Smooth muscle cell (in vitro differentiated cells): ENCODE measurements around the gene ASCL2. TPM values are rescaled to one million over a fixed set of nuclear protein-coding genes. Genes with fewer than 3 reads are reported as not detected.

Experiments
- DNase-seq: peaks from one replicate; lab custom pipeline; 2025; ENCODE audit not compliant: unreplicated experiment; lab: John Stamatoyannopoulos, UW
- H2AFZ ChIP-seq: fragments of 200-600 bp; sonication (generic); 2 replicates; pipeline ENCODE4 v1.6.0; 2016; ENCODE audit warnings: antibody characterized with exemption, low read depth, mild to moderate bottlenecking
- H3F3A ChIP-seq: fragments of 200-600 bp; sonication (generic); 2 replicates; pipeline ENCODE4 v1.6.0; 2017; ENCODE audit warnings: antibody characterized with exemption, low read depth
- H3K27ac ChIP-seq: fragments of 200-600 bp; sonication (generic); 2 replicates; pipeline ENCODE4 v1.5.1; 2016; ENCODE audit warnings: low read depth, mild to moderate bottlenecking
- H3K27me3 ChIP-seq: fragments of 200-600 bp; sonication (generic); 2 replicates; pipeline ENCODE4 v1.6.1; 2016; ENCODE audit warnings: low read depth, mild to moderate bottlenecking
- H3K36me3 ChIP-seq: fragments of 200-600 bp; sonication (generic); 2 replicates; pipeline ENCODE4 v1.5.1; 2016; ENCODE audit warnings: low read depth
- H3K4me1 ChIP-seq: fragments of 200-600 bp; sonication (generic); 2 replicates; pipeline ENCODE4 v1.5.1; 2016; ENCODE audit warnings: low read depth
- H3K4me2 ChIP-seq: fragments of 200-600 bp; sonication (generic); 2 replicates; pipeline ENCODE4 v1.6.0; 2016; ENCODE audit warnings: mild to moderate bottlenecking
- H3K4me3 ChIP-seq: fragments of 200-600 bp; sonication (generic); 2 replicates; pipeline ENCODE4 v1.5.1; 2016; ENCODE audit warnings: mild to moderate bottlenecking
- H3K79me2 ChIP-seq: fragments of 200-600 bp; sonication (generic); 2 replicates; pipeline ENCODE4 v1.6.0; 2016; ENCODE audit warnings: low read depth, mild to moderate bottlenecking
- H3K9ac ChIP-seq: fragments of 200-600 bp; sonication (generic); 2 replicates; pipeline ENCODE4 v1.6.0; 2016; ENCODE audit warnings: low read depth
- H3K9me3 ChIP-seq: fragments of 200-600 bp; sonication (generic); replicated peaks from 2 replicates; pipeline ENCODE4 v1.5.1; 2016; ENCODE audit warnings: low read depth
- H4K20me1 ChIP-seq: fragments of 200-600 bp; sonication (generic); 2 replicates; pipeline ENCODE4 v1.6.0; 2016; ENCODE audit warnings: low read depth
- CTCF ChIP-seq: fragments of 200-600 bp; sonication (generic); IDR thresholded peaks from 2 replicates; pipeline ENCODE4 v1.5.1; 2017; ENCODE audit warnings: borderline replicate concordance, mild to moderate bottlenecking, antibody characterized with exemption; ENCODE audit not compliant: insufficient read depth, poor library complexity, severe bottlenecking
- WGBS: methylation state at CpG from one replicate; pipeline ENCODE4 v1.1.7; 2016; ENCODE audit warnings: low lambda C conversion rate; 5-methylcytosine and 5-hydroxymethylcytosine counted together
- polyA plus RNA-seq: library from polyadenylated mRNA; unstranded; fragments of >200 nt; fragmentation: Nextera tagmentation; extraction: Ambion mirVana; gene quantifications from 2 replicates; pipeline ENCODE4 v1.2.1, GENCODE V29; 2016
- total RNA-seq: library from RNA; depleted of rRNA; stranded (reverse); fragments of >200 nt; gene quantifications from 2 replicates; pipeline ENCODE4 v1.2.3, GENCODE V29; 2014

ASCL2 gene
- total and polyA plus RNA-seq, 2 experiments from 2014 or later: 0.33 TPM; not detected in 1

- DNase-seq: no peak
These were observed 34.6 kb downstream of the ASCL2 start for GRCh38 chr11:2235588-2236326.

GRCh38 chr11:2234963-2235362 is 35.4 kb downstream of the ASCL2 start:
- no peaks in the 10 kb centered on the region for H3F3A ChIP-seq
- no peak overlapping the region for H3K4me3 ChIP-seq
- peaks cover 8% of the 10 kb centered on the region for H3K4me1 ChIP-seq
- H3K9me3 ChIP-seq: no peaks in the 10 kb centered on the region
- TF ChIP-seq CTCF: no peak
- H3K9ac ChIP-seq: no peak overlapping the region
- no peak overlapping the region for H2AFZ ChIP-seq
- no peaks in the 10 kb centered on the region for H3K36me3 ChIP-seq
- H3K79me2 ChIP-seq: no peaks in the 10 kb centered on the region
- no peak overlapping the region for H3K27ac ChIP-seq
- H4K20me1 ChIP-seq: no peaks in the 10 kb centered on the region
- no peak overlapping the region for H3K4me2 ChIP-seq
- DNase-seq: no peak
- 78% methylated on average over 9 of the region's 10 CpGs for WGBS
- H3K27me3 ChIP-seq: peaks cover 6% of the 10 kb centered on the region

More at GRCh38 chr11:2235588-2236326, 34.6 kb downstream of the ASCL2 start:
- Histone ChIP-seq H2AFZ (no peak overlapping the region), H3K79me2 (no peaks in the 10 kb centered on the region), H3K36me3 (no peaks in the 10 kb centered on the region), H4K20me1 (no peaks in the 10 kb centered on the region), H3K4me1 (peaks cover 8% of the 10 kb centered on the region), H3K27ac (no peak overlapping the region), H3K9me3 (no peaks in the 10 kb centered on the region), H3K27me3 (peaks cover 6% of the 10 kb centered on the region), H3F3A (no peaks in the 10 kb centered on the region), H3K4me3 (no peak overlapping the region), H3K4me2 (no peak overlapping the region), H3K9ac (no peak overlapping the region)
- WGBS: 82% methylated on average over 14 of the region's 14 CpGs
- no peak for TF ChIP-seq CTCF

DNA sequence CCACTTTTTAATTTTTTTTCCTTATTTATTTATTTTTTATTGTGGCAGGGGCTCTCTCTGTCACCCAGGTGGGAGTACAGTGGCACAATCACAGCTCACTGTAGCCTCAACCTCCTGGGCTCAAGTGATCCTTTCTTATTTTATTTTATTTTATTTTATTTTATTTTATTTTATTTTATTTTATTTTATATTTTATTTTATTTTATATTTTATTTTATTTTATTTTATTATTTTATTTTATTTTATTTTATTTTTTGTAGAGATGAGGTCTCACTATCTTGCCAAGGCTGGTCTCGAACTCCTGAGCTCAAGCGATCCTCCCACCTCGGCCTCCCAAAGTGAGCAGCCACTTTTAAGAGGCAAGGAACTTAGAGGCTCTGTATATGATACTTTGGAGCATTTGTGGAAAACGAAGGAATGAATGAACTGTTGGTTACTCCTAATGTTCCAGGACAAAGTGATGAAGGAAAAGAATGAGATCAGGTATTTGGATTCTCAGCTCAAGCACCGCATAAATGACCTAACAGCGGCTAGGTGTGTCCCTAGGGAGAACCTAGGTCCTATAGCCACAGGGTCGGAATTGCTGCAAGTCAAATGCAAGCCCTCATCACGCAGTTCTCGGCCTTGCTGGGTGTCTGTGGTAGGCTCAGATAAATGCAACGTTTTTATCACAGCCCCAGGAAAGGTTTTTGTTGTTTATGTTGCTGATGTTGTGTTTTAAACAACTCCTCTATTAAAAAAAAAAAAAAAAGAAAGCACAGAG is 36.5 kb downstream of the ASCL2 start:
- Histone ChIP-seq H4K20me1 (no peaks in the 10 kb centered on the region), H3K9ac (no peak overlapping the region), H3K79me2 (no peaks in the 10 kb centered on the region), H2AFZ (no peak overlapping the region), H3K27me3 (peaks cover 6% of the 10 kb centered on the region), H3K4me1 (peaks cover 8% of the 10 kb centered on the region), H3K27ac (no peak overlapping the region), H3F3A (no peaks in the 10 kb centered on the region), H3K9me3 (no peaks in the 10 kb centered on the region), H3K36me3 (no peaks in the 10 kb centered on the region), H3K4me2 (no peak overlapping the region), H3K4me3 (no peak overlapping the region)
- WGBS: 81% methylated on average over 10 of the region's 10 CpGs
- TF ChIP-seq CTCF: no peak
- no peak for DNase-seq
